ENCODE data around the gene HERPUD1. TPM values are rescaled to one million over a fixed set of nuclear protein-coding genes. Genes with fewer than 3 reads are reported as not detected.
A peak's percentile ranks its signal among the peaks of the same experiment; 100 is the strongest.

HERPUD1 gene
- total and polyA plus RNA-seq, 2 of the 13 experiments (the other 11 are each of a cell fraction or from before 2014, with no cell fraction given), result 96.2 to 323 TPM

- peak; percentile 35; the same call in 1 of the 2 replicates for TF ChIP-seq ZNF333 (CRISPR knock-in tag; IDR thresholded peaks at IDR 0.05; ENCODE audit: borderline replicate concordance)
- TF ChIP-seq REPIN1 (CRISPR knock-in tag; IDR thresholded peaks at IDR 0.05; ENCODE audit: borderline replicate concordance, low read depth), result peak; percentile 59; the same call in 1 of the 2 replicates
- no peak for TF ChIP-seq ZBTB3 (CRISPR knock-in tag; IDR thresholded peaks at IDR 0.05; ENCODE audit: borderline replicate concordance, low read depth)
- peak; percentile 71 for TF ChIP-seq ISL2 (CRISPR knock-in tag; IDR thresholded peaks at IDR 0.05)
- TF ChIP-seq EP300 (IDR thresholded peaks at IDR 0.05; ENCODE audit: low read depth in 2 of 2, low read length in 2 of 2), result peak; percentile 83 to 86
- TF ChIP-seq EP300 (CRISPR knock-in tag; IDR thresholded peaks at IDR 0.05; ENCODE audit: borderline replicate concordance), result no peak; the same call in 1 of the 2 replicates
- no peak for TF ChIP-seq ZNF512 (CRISPR knock-in tag; IDR thresholded peaks at IDR 0.05)
- peak; percentile 76; the same call in 1 of the 2 replicates for TF ChIP-seq AHDC1 (CRISPR knock-in tag; IDR thresholded peaks at IDR 0.05; ENCODE audit: borderline replicate concordance)
- TF ChIP-seq ZNF781 (CRISPR knock-in tag; IDR thresholded peaks at IDR 0.05; ENCODE audit: borderline replicate concordance, not compliant biosample characterization), result peak; percentile 0
- TF ChIP-seq NBN (conservative IDR thresholded peaks at IDR 0.05), result no peak
- TF ChIP-seq TCF7 (IDR thresholded peaks at IDR 0.05; ENCODE audit: low read depth), result peak; percentile 58; the same call in 1 of the 2 replicates
- peak; percentile 80 for TF ChIP-seq HDAC1 (CRISPR knock-in tag; IDR thresholded peaks at IDR 0.05)
- TF ChIP-seq SNAI1 (CRISPR knock-in tag; IDR thresholded peaks at IDR 0.05; ENCODE audit: borderline replicate concordance), result 0 out of 2 replicates have a peak, but pooled peaks have one; percentile 27
- peak; percentile 98 for TF ChIP-seq CEBPG (CRISPR knock-in tag; IDR thresholded peaks at IDR 0.05)
- TF ChIP-seq SP5 (CRISPR knock-in tag; IDR thresholded peaks at IDR 0.05; ENCODE audit: borderline replicate concordance, low read depth), result peak; percentile 78; the same call in 1 of the 2 replicates
- TF ChIP-seq BRCA1 (CRISPR knock-in tag; IDR thresholded peaks at IDR 0.05), result peak; percentile 70
- no peak for TF ChIP-seq ZNF678 (CRISPR knock-in tag; IDR thresholded peaks at IDR 0.05)
- peak; percentile 82 for TF ChIP-seq ZMYM4 (CRISPR knock-in tag; IDR thresholded peaks at IDR 0.05)
- TF ChIP-seq PRDM4 (CRISPR knock-in tag; IDR thresholded peaks at IDR 0.05; ENCODE audit: borderline replicate concordance), result no peak
Measured at GRCh38 chr16:56964243-56965148, 32.6 kb downstream of the HERPUD1 start (continued).
